Vagina (tissue), 2 donors: Measurements from ENCODE around the gene MROH2B.

Source experiments
- POLR2A ChIP-seq, 2 donors: fragments of 450-650 bp; IDR thresholded peaks; one replicate each; pipeline ENCODE4 v1.6.1; 2017; ENCODE audit warnings: antibody characterized with exemption in 2 of 2, mild to moderate bottlenecking in 2 of 2, moderate library complexity in 2 of 2
- POLR2AphosphoS5 ChIP-seq, 2 donors: sonication (generic); formaldehyde crosslinking; IDR thresholded peaks; one replicate each; pipeline ENCODE4 v1.9.0; 2017; ENCODE audit warnings: antibody characterized with exemption in 2 of 2, mild to moderate bottlenecking in 2 of 2, low read depth in 1 of 2; ENCODE audit not compliant: insufficient read depth in 1 of 2
- TF ChIP-seq, protein P1 (sequence below), 3 experiments: fragments of 450-650 bp in 2 of 3; fragments of 200-600 bp in 1 of 3; sonication (generic) in 1 of 3; IDR thresholded peaks; one replicate each; pipeline ENCODE4 v1.5.1; 2017 to 2019; ENCODE audit warnings: antibody characterized with exemption in 3 of 3, mild to moderate bottlenecking in 2 of 3, moderate library complexity in 2 of 3

DNA sequence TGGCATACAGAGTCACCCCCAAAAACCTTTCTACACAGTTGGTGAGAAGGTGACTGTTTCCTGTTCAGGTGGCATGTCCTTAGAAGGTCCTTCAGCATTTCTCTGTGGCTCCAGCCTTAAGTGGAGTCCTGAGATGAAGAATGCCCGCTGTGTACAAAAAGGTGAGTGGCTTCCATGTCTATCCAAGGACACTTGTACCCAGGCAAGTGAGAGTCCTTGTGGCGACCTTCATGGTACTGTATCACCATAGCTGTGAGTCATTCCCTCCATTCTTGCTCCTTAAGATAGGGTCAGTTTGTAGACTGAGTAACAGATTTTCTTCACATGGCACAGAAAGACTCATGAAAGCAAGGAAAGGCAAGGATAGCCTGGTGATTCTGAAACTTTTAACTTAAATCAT is 98.7 kb downstream of the MROH2B start:
- TF ChIP-seq POLR2A (IDR thresholded peaks at IDR 0.05) (no peak), POLR2AphosphoS5 (IDR thresholded peaks at IDR 0.05; ENCODE audit: insufficient read depth in 1 of 2, low read depth in 1 of 2) (no peak)
- TF ChIP-seq, protein P1, sequence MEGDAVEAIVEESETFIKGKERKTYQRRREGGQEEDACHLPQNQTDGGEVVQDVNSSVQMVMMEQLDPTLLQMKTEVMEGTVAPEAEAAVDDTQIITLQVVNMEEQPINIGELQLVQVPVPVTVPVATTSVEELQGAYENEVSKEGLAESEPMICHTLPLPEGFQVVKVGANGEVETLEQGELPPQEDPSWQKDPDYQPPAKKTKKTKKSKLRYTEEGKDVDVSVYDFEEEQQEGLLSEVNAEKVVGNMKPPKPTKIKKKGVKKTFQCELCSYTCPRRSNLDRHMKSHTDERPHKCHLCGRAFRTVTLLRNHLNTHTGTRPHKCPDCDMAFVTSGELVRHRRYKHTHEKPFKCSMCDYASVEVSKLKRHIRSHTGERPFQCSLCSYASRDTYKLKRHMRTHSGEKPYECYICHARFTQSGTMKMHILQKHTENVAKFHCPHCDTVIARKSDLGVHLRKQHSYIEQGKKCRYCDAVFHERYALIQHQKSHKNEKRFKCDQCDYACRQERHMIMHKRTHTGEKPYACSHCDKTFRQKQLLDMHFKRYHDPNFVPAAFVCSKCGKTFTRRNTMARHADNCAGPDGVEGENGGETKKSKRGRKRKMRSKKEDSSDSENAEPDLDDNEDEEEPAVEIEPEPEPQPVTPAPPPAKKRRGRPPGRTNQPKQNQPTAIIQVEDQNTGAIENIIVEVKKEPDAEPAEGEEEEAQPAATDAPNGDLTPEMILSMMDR (IDR thresholded peaks at IDR 0.05): no peak
